ENCODE data around the gene CDC7. TPM values are rescaled to one million over a fixed set of nuclear protein-coding genes. Genes with fewer than 3 reads are reported as not detected.

Gene CDC7
- 6.4 and 8.8 TPM in 2 replicates for total RNA-seq

DNA sequence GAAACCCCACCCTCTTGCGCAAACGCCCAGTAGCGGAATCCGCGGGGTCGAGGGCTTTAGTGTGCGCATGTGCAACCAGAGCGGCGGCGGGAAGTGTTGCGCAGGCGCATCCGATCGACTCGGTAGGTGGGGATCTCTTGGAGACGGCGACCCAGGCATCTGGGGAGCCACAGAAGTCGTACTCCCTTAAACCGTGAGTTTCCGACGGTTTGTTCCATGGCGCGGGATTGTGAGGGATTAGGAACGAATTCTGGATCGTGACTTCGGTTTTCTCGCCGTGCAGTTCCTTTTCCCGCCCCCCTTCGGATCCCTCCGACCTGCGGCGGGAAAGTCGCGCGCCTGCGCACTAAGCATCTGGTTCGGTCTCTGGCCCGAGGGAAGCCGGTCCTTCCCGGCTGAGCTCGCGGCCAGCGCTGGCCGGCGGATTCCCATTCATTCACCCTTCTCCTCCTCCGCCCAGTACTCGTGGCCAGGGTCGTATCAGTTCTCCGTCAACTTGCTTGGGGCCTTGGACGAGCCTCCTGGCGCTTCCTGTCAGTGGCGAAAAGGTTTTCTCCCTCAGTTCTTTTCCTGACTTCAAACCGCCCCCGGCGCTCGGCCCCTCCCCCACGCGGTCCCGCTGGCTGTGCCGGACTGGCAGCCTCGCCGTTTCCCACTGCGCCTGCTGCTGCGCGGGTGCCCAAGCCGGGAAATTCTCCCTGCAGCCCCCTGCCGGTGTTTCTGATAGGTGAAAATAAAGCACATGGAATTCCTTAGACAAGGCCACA lies at the start of gene CDC7:
TSS of gene CDC7 (plus strand) at position 96 of the 767 bp plus-strand sequence. CDS start 866 bp downstream, outside the sequence.

Other genes with a start within 250 kb of the CDC7 start
- 0.08 and 0.39 TPM in 2 replicates for gene HFM1, start 96.0 kb upstream of the CDC7 start, total RNA-seq